ENCODE results near the gene POU2F2. TPM values are rescaled to one million over a fixed set of nuclear protein-coding genes. Genes with fewer than 3 reads are reported as not detected.

POU2F2 gene
- total RNA-seq, 3 donors from 2014 or later = 83.9 to 123 (median 85.7) TPM

GRCh38 chr19:42149447-42150202 lies 17.4 kb upstream of the POU2F2 start:
- H3K36me3 Mint-ChIP-seq (ENCODE audit: insufficient read depth) = peaks cover 2% of the 10 kb centered on the region
- H3K4me3 Mint-ChIP-seq = no peak overlapping the region
- H3K27me3 Mint-ChIP-seq (ENCODE audit: low read depth) = peaks cover 2% of the 10 kb centered on the region
- no peak for DNase-seq
- H3K9me3 Mint-ChIP-seq = no peaks in the 10 kb centered on the region
- no peak for ATAC-seq
- H3K4me1 Mint-ChIP-seq (ENCODE audit: low read depth) = peaks cover 30% of the 10 kb centered on the region

GRCh38 chr19:42148266-42148665 lies 16.0 kb upstream of the POU2F2 start:
- ATAC-seq = peak; percentile 46 to 52
- no peaks in the 10 kb centered on the region for H3K27me3 Mint-ChIP-seq (ENCODE audit: low read depth)
- no peak overlapping the region for H3K4me3 Mint-ChIP-seq
- no peaks in the 10 kb centered on the region for H3K9me3 Mint-ChIP-seq
- peaks cover 2% of the 10 kb centered on the region for H3K36me3 Mint-ChIP-seq (ENCODE audit: insufficient read depth)
- DNase-seq = no peak
- H3K4me1 Mint-ChIP-seq (ENCODE audit: low read depth) = peaks cover 23% of the 10 kb centered on the region

- H3K4me3 Mint-ChIP-seq = no peak overlapping the region
- no peaks in the 10 kb centered on the region for H3K27me3 Mint-ChIP-seq (ENCODE audit: low read depth)
- H3K4me1 Mint-ChIP-seq (ENCODE audit: low read depth) = peaks cover 16% of the 10 kb centered on the region
- H3K36me3 Mint-ChIP-seq (ENCODE audit: insufficient read depth) = peaks cover 3% of the 10 kb centered on the region
- ATAC-seq = no peak
- DNase-seq = no peak
- H3K9me3 Mint-ChIP-seq = no peaks in the 10 kb centered on the region
Observed at GRCh38 chr19:42143341-42144234, 11.3 kb upstream of the POU2F2 start.

- Mint-ChIP-seq H3K36me3 (ENCODE audit: insufficient read depth) (peaks cover 11% of the 10 kb centered on the region), H3K4me3 (no peak overlapping the region), H3K9me3 (no peaks in the 10 kb centered on the region), H3K4me1 (ENCODE audit: low read depth) (peaks cover 9% of the 10 kb centered on the region), H3K27me3 (ENCODE audit: low read depth) (no peaks in the 10 kb centered on the region)
- no peak for DNase-seq
- peak in 1 of 2 donors; percentile 40 for ATAC-seq
Observed at GRCh38 chr19:42140125-42140754, 8.0 kb upstream of the POU2F2 start.

GRCh38 chr19:42134535-42135070 lies 2.4 kb upstream of the POU2F2 start:
- H3K9me3 Mint-ChIP-seq = no peaks in the 10 kb centered on the region
- no peak for DNase-seq
- no peak overlapping the region for H3K4me3 Mint-ChIP-seq
- H3K4me1 Mint-ChIP-seq (ENCODE audit: low read depth) = peaks cover 47% of the 10 kb centered on the region
- H3K36me3 Mint-ChIP-seq (ENCODE audit: insufficient read depth) = peaks cover 10% of the 10 kb centered on the region
- H3K27me3 Mint-ChIP-seq (ENCODE audit: low read depth) = no peaks in the 10 kb centered on the region
- ATAC-seq = no peak

- no peaks in the 10 kb centered on the region for H3K9me3 Mint-ChIP-seq
- H3K4me1 Mint-ChIP-seq (ENCODE audit: low read depth) = peaks cover 62% of the 10 kb centered on the region
- peaks cover 7% of the 10 kb centered on the region for H3K36me3 Mint-ChIP-seq (ENCODE audit: insufficient read depth)
- peak overlapping the region; percentile 94 for H3K4me3 Mint-ChIP-seq
- ATAC-seq (peak; percentile 75 to 79), DNase-seq (peak; percentile 85)
- H3K27me3 Mint-ChIP-seq (ENCODE audit: low read depth) = no peaks in the 10 kb centered on the region
Observed at GRCh38 chr19:42132851-42133528, 744 bp upstream of the POU2F2 start.

GRCh38 chr19:42131149-42132029 lies 857 bp downstream of the POU2F2 start:
- ATAC-seq (no peak), DNase-seq (no peak)
- H3K4me1 Mint-ChIP-seq (ENCODE audit: low read depth) = peaks cover 74% of the 10 kb centered on the region
- H3K27me3 Mint-ChIP-seq (ENCODE audit: low read depth) = no peaks in the 10 kb centered on the region
- H3K4me3 Mint-ChIP-seq = peak overlapping the region; percentile 94
- peaks cover 4% of the 10 kb centered on the region for H3K36me3 Mint-ChIP-seq (ENCODE audit: insufficient read depth)
- H3K9me3 Mint-ChIP-seq = no peaks in the 10 kb centered on the region

- DNase-seq = no peak
- Mint-ChIP-seq H3K36me3 (ENCODE audit: insufficient read depth) (peaks cover 8% of the 10 kb centered on the region), H3K4me3 (peak overlapping the region; percentile 94), H3K27me3 (ENCODE audit: low read depth) (no peaks in the 10 kb centered on the region), H3K9me3 (no peaks in the 10 kb centered on the region), H3K4me1 (ENCODE audit: low read depth) (peaks cover 74% of the 10 kb centered on the region)
- no peak for ATAC-seq
Observed at GRCh38 chr19:42130254-42130573, 2.0 kb downstream of the POU2F2 start.

GRCh38 chr19:42129399-42130253 lies 2.6 kb downstream of the POU2F2 start:
- peaks cover 77% of the 10 kb centered on the region for H3K4me1 Mint-ChIP-seq (ENCODE audit: low read depth)
- H3K27me3 Mint-ChIP-seq (ENCODE audit: low read depth) = no peaks in the 10 kb centered on the region
- ATAC-seq (no peak), DNase-seq (no peak)
- no peaks in the 10 kb centered on the region for H3K9me3 Mint-ChIP-seq
- H3K4me3 Mint-ChIP-seq = peak overlapping the region; percentile 94
- peaks cover 9% of the 10 kb centered on the region for H3K36me3 Mint-ChIP-seq (ENCODE audit: insufficient read depth)

GRCh38 chr19:42126574-42126973 lies 5.7 kb downstream of the POU2F2 start:
- Mint-ChIP-seq H3K4me3 (no peak overlapping the region), H3K36me3 (ENCODE audit: insufficient read depth) (peaks cover 14% of the 10 kb centered on the region), H3K9me3 (no peaks in the 10 kb centered on the region), H3K4me1 (ENCODE audit: low read depth) (peaks cover 85% of the 10 kb centered on the region), H3K27me3 (ENCODE audit: low read depth) (no peaks in the 10 kb centered on the region)
- ATAC-seq (no peak), DNase-seq (no peak)

GRCh38 chr19:42125536-42125935 lies 6.7 kb downstream of the POU2F2 start:
- Mint-ChIP-seq H3K4me3 (no peak overlapping the region), H3K4me1 (ENCODE audit: low read depth) (peaks cover 87% of the 10 kb centered on the region), H3K36me3 (ENCODE audit: insufficient read depth) (peaks cover 14% of the 10 kb centered on the region), H3K9me3 (no peaks in the 10 kb centered on the region), H3K27me3 (ENCODE audit: low read depth) (no peaks in the 10 kb centered on the region)
- ATAC-seq = no peak
- DNase-seq = no peak

- Mint-ChIP-seq H3K4me3 (no peak overlapping the region), H3K27me3 (ENCODE audit: low read depth) (no peaks in the 10 kb centered on the region), H3K9me3 (no peaks in the 10 kb centered on the region), H3K4me1 (ENCODE audit: low read depth) (peaks cover 84% of the 10 kb centered on the region), H3K36me3 (ENCODE audit: insufficient read depth) (peaks cover 14% of the 10 kb centered on the region)
- no peak for ATAC-seq
- no peak for DNase-seq
Observed at GRCh38 chr19:42124386-42124901, 7.8 kb downstream of the POU2F2 start.

Measured in activated T-cell treated with anti-CD3 and anti-CD28 coated beads, Interleukin-2, amount 50 U/mL, for 4 hours (primary cell).